Neural cell (in vitro differentiated cells): ENCODE data around the gene R3HDM4. TPM values are rescaled to one million over a fixed set of nuclear protein-coding genes. Genes with fewer than 3 reads are reported as not detected.

Source experiments
- H2AFZ ChIP-seq: fragments of 200-600, 300-800 bp; sonication (generic), shearing (Covaris generic); 2 replicates; pipeline ENCODE4 v1.6.0; 2014; ENCODE audit warnings: low read depth, mild to moderate bottlenecking, antibody characterized with exemption, low read length, moderate library complexity
- H3F3A ChIP-seq: fragments of 200-600 bp; shearing (Covaris generic); 2 replicates; pipeline ENCODE4 v1.6.1; 2016; ENCODE audit warnings: mild to moderate bottlenecking, moderate library complexity, mixed read lengths, antibody characterized with exemption, low read length; ENCODE audit not compliant: insufficient read depth, poor library complexity, severe bottlenecking
- H3K27ac ChIP-seq: fragments of 200-600, 300-800 bp; sonication (generic), shearing (Covaris generic); 2 replicates; pipeline ENCODE4 v1.5.1; 2014; ENCODE audit warnings: mild to moderate bottlenecking, low read length, moderate library complexity
- H3K27me3 ChIP-seq: fragments of 300-800, 200-600 bp; sonication (generic), shearing (Covaris generic); 2 replicates; pipeline ENCODE4 v1.6.0; 2014; ENCODE audit warnings: mild to moderate bottlenecking, low read depth, low read length, moderate library complexity; ENCODE audit not compliant: insufficient read depth
- H3K36me3 ChIP-seq: fragments of 300-800, 200-600 bp; sonication (generic), shearing (Covaris generic); 2 replicates; pipeline ENCODE4 v1.5.1; 2014; ENCODE audit warnings: mild to moderate bottlenecking, antibody characterized with exemption, low read length, moderate library complexity; ENCODE audit not compliant: insufficient read depth
- H3K4me2 ChIP-seq: fragments of 300-800, 200-600 bp; sonication (generic), shearing (Covaris generic); 2 replicates; pipeline ENCODE4 v1.6.0; 2014; ENCODE audit warnings: mild to moderate bottlenecking, low read length
- H3K4me3 ChIP-seq: fragments of 300-800, 200-600 bp; sonication (generic), shearing (Covaris generic); 2 replicates; pipeline ENCODE4 v1.5.1; 2014; ENCODE audit warnings: mild to moderate bottlenecking, low read length, moderate library complexity
- H3K79me2 ChIP-seq: fragments of 200-600 bp; shearing (Covaris generic); replicated peaks from 2 replicates; pipeline ENCODE4 v1.6.0; 2014; ENCODE audit warnings: mild to moderate bottlenecking, low read length, moderate library complexity; ENCODE audit not compliant: insufficient read depth
- H3K9ac ChIP-seq: fragments of 300-800, 200-600 bp; sonication (generic), shearing (Covaris generic); 2 replicates; pipeline ENCODE4 v1.6.1; 2016; ENCODE audit warnings: mild to moderate bottlenecking, low read length, mixed read lengths
- H3K9me2 ChIP-seq: fragments of 200-600 bp; shearing (Covaris generic); 2 replicates; pipeline ENCODE4 v1.6.1; 2016; ENCODE audit warnings: mild to moderate bottlenecking, low read length, mixed read lengths; ENCODE audit not compliant: insufficient read depth
- H3K9me3 ChIP-seq: fragments of 200-600, 300-800 bp; sonication (generic), shearing (Covaris generic); 2 replicates; pipeline ENCODE4 v1.6.1; 2016; ENCODE audit warnings: mild to moderate bottlenecking, mixed run types, low read length, moderate library complexity, mixed read lengths
- H4K20me1 ChIP-seq: fragments of 200-600 bp; shearing (Covaris generic); 2 replicates; pipeline ENCODE4 v1.6.1; 2016; ENCODE audit warnings: mild to moderate bottlenecking, mixed run types; ENCODE audit not compliant: insufficient read depth
- EP300 ChIP-seq: fragments of 450-650 bp; conservative IDR thresholded peaks from 2 replicates; pipeline ENCODE4 v1.6.1; 2014; ENCODE audit warnings: antibody characterized with exemption, mild to moderate bottlenecking, moderate library complexity; ENCODE audit not compliant: poor library complexity, severe bottlenecking
- EZH2 ChIP-seq: fragments of 200-600, 300-800 bp; shearing (Covaris generic), sonication (generic); IDR thresholded peaks from 2 replicates; pipeline ENCODE4 v1.6.1; 2014; ENCODE audit warnings: antibody characterized with exemption, low read length, borderline replicate concordance, mild to moderate bottlenecking; ENCODE audit not compliant: insufficient read depth, poor library complexity, severe bottlenecking
- MXI1 ChIP-seq: fragments of 450-650 bp; conservative IDR thresholded peaks from 2 replicates; pipeline ENCODE4 v1.6.1; 2014; ENCODE audit warnings: antibody characterized with exemption, mild to moderate bottlenecking; ENCODE audit not compliant: poor library complexity, severe bottlenecking
- POLR2AphosphoS5 ChIP-seq: IDR thresholded peaks from 2 replicates; pipeline ENCODE4 v1.6.1; 2012
- RAD21 ChIP-seq: fragments of 450-650 bp; conservative IDR thresholded peaks from 2 replicates; pipeline ENCODE4 v1.6.1; 2014; ENCODE audit warnings: antibody characterized with exemption, mild to moderate bottlenecking, moderate library complexity
- SMC3 ChIP-seq: fragments of 450-650 bp; conservative IDR thresholded peaks from 2 replicates; pipeline ENCODE4 v1.6.1; 2014; ENCODE audit warnings: antibody characterized with exemption, mild to moderate bottlenecking, moderate library complexity; ENCODE audit not compliant: poor library complexity
- TAF1 ChIP-seq: IDR thresholded peaks from 2 replicates; pipeline ENCODE4 v1.6.1; 2012; ENCODE audit warnings: low read depth
- polyA plus RNA-seq: library from polyadenylated mRNA; depleted of rRNA; stranded (reverse); fragments of >200 nt; gene quantifications from 2 replicates; pipeline ENCODE4 v1.2.3, GENCODE V29; 2014
- TF ChIP-seq, protein P1 (sequence below): fragments of 450-650 bp; IDR thresholded peaks from 2 replicates; pipeline ENCODE4 v1.5.1; 2014; ENCODE audit warnings: antibody characterized with exemption, mild to moderate bottlenecking, moderate library complexity; ENCODE audit not compliant: poor library complexity, severe bottlenecking
- TF ChIP-seq, protein P2 (sequence below): IDR thresholded peaks from 2 replicates; pipeline ENCODE4 v1.6.1; 2012; ENCODE audit warnings: borderline replicate concordance

The R3HDM4 gene
- polyA plus RNA-seq, 1 donor from 2014 or later: 51.2 TPM

DNA sequence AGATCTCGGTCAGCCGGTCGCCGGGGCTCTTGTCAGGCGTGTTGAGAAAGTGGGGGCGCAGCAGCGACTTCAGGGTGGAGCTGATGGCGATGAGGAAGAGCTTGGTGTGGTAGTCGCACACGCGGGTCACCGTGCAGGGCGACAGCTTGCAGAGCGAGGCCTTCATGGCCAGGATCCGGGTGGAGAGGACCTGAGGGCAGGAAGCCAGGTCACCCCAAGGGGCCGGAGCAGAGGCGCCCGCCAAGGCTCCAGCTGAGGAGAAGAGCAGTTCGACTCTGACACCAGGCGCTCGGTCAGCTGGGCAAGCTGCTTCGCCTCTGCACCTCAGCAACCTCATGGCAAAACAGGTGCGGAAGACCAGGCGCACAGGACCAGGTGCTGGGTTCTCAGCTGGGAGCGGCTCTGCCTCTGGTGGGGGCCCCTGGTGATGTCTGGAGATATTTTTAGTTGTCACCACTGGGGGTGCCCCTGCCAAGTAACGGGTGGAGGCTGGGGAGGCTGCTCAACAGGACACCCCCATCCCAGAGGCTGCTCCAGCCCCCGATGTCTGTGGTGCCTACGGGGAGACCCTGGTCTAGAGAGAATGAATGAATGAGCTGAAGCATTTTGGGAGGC is 37.6 kb downstream of the R3HDM4 start:
- no peak overlapping the region for H3K27ac ChIP-seq

DNA sequence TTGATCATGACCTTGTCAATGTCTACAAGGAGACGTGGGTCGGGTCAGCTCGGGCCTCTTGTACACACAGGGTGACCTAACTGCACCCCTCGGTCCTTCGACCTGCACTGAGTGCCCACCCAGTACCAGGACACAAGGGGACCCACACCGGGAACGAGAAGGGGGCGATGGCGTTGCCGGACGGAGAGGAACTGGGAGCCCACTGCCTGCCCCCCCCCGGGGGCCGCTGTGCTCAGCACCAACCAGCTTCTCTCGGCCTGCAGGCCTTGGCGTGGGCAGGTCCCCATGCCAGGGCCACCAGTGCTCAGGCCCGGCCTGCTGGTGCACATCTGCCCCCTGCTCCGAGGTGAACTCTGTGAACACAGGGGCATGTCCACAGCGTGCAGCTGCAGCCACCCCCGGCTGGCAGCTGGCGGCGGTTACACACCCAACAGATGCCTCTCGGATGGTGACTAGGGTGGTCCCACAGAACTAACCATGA is 39.4 kb downstream of the R3HDM4 start:
- H3K79me2 ChIP-seq: no peaks in the 10 kb centered on the region
- H3K9me2 ChIP-seq: no peaks in the 10 kb centered on the region
- no peaks in the 10 kb centered on the region for H3K36me3 ChIP-seq
- H3K27me3 ChIP-seq: no peaks in the 10 kb centered on the region
- no peak overlapping the region for H3K4me3 ChIP-seq
- no peak overlapping the region for H3K9ac ChIP-seq
- H4K20me1 ChIP-seq: no peaks in the 10 kb centered on the region
- no peaks in the 10 kb centered on the region for H3K9me3 ChIP-seq
- H3F3A ChIP-seq: no peaks in the 10 kb centered on the region
- H3K27ac ChIP-seq: no peak overlapping the region
- H3K4me2 ChIP-seq: no peak overlapping the region
- no peak overlapping the region for H2AFZ ChIP-seq
- TF ChIP-seq MXI1: no peak
- TF ChIP-seq, protein P1, sequence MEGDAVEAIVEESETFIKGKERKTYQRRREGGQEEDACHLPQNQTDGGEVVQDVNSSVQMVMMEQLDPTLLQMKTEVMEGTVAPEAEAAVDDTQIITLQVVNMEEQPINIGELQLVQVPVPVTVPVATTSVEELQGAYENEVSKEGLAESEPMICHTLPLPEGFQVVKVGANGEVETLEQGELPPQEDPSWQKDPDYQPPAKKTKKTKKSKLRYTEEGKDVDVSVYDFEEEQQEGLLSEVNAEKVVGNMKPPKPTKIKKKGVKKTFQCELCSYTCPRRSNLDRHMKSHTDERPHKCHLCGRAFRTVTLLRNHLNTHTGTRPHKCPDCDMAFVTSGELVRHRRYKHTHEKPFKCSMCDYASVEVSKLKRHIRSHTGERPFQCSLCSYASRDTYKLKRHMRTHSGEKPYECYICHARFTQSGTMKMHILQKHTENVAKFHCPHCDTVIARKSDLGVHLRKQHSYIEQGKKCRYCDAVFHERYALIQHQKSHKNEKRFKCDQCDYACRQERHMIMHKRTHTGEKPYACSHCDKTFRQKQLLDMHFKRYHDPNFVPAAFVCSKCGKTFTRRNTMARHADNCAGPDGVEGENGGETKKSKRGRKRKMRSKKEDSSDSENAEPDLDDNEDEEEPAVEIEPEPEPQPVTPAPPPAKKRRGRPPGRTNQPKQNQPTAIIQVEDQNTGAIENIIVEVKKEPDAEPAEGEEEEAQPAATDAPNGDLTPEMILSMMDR: no peak

More for the DNA sequence above, 37.6 kb downstream of the R3HDM4 start:
- H3K9ac ChIP-seq: no peak overlapping the region
- H3F3A ChIP-seq: no peaks in the 10 kb centered on the region
- no peak overlapping the region for H3K4me2 ChIP-seq
- H3K79me2 ChIP-seq: no peaks in the 10 kb centered on the region
- no peak overlapping the region for H3K4me3 ChIP-seq
- H3K36me3 ChIP-seq: no peaks in the 10 kb centered on the region
- H4K20me1 ChIP-seq: no peaks in the 10 kb centered on the region
- no peaks in the 10 kb centered on the region for H3K9me3 ChIP-seq
- no peaks in the 10 kb centered on the region for H3K9me2 ChIP-seq
- H2AFZ ChIP-seq: no peak overlapping the region
- no peaks in the 10 kb centered on the region for H3K27me3 ChIP-seq
- TF ChIP-seq EZH2 (no peak), MXI1 (no peak), RAD21 (no peak), POLR2AphosphoS5 (no peak), TAF1 (no peak), EP300 (no peak), SMC3 (no peak)
- TF ChIP-seq, protein P2, sequence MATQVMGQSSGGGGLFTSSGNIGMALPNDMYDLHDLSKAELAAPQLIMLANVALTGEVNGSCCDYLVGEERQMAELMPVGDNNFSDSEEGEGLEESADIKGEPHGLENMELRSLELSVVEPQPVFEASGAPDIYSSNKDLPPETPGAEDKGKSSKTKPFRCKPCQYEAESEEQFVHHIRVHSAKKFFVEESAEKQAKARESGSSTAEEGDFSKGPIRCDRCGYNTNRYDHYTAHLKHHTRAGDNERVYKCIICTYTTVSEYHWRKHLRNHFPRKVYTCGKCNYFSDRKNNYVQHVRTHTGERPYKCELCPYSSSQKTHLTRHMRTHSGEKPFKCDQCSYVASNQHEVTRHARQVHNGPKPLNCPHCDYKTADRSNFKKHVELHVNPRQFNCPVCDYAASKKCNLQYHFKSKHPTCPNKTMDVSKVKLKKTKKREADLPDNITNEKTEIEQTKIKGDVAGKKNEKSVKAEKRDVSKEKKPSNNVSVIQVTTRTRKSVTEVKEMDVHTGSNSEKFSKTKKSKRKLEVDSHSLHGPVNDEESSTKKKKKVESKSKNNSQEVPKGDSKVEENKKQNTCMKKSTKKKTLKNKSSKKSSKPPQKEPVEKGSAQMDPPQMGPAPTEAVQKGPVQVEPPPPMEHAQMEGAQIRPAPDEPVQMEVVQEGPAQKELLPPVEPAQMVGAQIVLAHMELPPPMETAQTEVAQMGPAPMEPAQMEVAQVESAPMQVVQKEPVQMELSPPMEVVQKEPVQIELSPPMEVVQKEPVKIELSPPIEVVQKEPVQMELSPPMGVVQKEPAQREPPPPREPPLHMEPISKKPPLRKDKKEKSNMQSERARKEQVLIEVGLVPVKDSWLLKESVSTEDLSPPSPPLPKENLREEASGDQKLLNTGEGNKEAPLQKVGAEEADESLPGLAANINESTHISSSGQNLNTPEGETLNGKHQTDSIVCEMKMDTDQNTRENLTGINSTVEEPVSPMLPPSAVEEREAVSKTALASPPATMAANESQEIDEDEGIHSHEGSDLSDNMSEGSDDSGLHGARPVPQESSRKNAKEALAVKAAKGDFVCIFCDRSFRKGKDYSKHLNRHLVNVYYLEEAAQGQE: no peak
- TF ChIP-seq, protein P1: no peak
